Measurements from ENCODE around the gene IRS1.

The IRS1 gene

DNA sequence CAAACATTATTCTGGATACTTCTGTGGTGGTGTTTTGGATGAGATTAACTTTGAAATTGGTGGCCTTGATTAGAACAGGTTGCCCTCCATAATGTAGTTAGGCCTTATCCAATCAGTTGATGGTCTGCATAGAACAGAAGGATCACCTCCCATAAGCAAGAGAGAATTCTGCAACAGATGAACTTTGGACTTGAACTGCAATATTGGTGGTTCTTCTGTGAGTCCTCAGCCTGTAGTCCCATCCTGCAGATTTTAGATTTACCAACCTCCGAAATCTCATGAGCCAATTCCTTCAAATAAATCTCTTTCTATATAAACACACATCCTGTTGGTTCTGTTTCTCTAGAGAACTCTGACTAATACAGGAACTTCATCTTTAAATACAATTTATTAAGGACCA lies 81.9 kb downstream of the IRS1 start:
- no peak for DNase-seq

DNA sequence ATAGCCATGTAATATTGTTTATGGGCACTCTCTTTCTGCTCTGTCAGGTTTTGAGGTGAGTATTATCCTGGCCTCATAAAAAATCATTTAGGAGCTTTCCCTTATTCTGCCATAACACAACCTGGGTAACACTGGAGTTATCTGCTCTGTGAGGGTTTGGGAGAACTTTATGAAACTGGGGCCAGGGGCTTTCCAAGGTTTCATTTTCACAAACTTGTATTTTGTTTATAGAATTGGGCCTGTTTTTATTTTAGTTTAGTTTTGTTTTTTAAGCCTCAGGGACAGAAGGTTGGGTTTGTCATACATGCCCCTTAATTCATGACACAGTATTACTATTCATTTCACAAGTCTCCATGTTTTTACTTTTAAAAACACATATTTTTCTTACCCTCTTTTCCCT lies 83.5 kb downstream of the IRS1 start:
- DNase-seq = no peak

DNA sequence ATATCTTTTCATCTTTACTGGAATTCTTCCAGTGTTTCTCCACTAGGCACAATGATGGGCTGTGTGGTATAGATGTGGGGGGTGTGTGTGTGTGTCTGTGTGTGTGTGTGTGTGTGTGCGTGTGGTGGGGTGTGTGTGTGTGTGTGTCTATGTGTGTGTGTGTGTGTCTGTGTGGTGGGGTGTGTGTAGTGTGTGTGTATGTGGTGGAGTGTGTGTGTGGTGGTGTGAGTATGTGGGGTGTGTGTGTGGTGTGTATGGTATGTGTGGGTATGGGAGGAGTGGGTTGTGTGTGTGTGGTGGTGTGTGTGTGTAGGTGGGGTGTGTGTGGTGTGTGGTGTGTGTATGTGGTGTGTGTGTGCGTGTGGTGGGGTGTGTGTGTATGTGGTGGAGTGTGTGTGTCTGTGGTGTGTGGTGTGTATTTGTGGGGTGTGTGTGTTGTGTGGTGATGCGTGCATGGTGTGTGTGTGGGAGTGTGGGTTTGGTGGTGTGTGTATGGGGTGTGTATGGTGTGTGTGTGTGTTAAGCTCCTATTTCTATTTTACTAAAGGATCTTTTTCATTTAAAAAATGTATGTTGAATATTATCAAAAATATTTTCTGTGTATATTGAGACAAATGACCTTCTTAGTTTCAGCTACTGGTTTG lies 84.2 kb downstream of the IRS1 start:
- no peak for DNase-seq

DNA sequence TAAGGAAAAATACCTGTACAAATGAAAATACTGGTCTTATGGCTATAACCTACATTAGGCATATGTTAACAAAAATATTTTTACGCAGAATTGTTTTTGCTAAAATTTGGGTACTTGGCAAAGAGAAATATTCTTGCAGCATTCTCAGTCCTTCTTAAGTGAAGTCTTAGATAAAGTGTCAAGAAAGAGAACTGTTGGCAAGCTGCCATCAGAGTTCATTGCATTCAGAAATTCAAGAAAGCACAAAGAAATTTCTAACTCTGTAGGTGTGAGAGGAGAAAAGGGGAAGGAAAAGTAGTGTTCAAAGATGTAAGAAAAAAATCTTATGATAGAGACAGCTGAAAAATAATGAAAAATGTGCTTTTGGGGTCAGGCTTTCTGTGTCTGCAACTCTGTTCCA lies 86.7 kb downstream of the IRS1 start:
- no peak for DNase-seq

DNA sequence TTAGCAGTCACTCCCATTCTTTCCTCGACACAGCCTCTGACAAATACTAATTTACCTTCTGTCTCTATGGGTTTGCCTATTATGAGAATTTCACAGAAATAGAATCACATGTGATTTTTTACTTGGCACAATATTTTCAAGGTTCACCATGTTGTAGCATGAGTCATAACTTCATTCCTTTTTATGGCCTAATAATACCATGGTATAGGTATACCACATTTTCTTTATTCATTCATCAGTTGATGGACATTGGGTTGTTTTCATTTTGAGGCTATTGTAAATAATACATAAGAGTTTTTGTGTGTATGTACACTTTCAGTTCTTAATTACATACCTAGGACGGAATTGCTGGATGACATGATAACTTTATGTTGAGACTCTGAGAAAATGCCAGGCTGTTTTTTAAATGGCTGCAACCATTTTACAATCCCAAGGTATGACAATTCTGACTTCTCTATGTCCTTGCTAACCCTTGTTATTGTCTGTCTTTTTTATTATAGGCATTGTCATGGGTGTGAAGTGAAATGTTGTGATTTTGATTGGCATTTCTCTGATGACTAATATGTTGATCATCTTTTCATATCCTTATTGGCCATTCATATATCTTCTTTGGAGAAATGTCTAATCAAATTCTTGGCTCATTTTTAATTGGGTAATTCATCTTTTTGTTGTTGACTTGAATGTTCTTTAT lies 87.9 kb downstream of the IRS1 start:
- no peak for DNase-seq

DNA sequence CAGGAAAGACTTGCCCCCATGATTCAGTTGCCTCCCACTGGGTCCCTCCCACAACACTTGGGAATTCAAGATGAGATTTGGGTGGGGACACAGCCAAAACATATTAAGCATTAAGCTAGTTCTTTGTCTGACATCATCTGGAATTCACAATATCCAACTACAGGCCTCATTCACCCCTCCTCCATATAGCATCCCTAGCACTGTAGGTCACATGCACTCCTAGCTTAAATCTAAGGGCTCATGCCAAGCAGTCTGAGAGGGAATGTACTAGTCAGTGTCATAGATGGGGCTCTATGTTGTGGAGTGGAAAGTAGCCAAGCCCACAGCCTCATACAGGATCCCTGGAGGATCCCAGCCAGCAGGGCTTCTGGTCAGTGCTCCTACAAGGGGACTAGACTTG lies 92.1 kb downstream of the IRS1 start:
- no peak for DNase-seq

DNA sequence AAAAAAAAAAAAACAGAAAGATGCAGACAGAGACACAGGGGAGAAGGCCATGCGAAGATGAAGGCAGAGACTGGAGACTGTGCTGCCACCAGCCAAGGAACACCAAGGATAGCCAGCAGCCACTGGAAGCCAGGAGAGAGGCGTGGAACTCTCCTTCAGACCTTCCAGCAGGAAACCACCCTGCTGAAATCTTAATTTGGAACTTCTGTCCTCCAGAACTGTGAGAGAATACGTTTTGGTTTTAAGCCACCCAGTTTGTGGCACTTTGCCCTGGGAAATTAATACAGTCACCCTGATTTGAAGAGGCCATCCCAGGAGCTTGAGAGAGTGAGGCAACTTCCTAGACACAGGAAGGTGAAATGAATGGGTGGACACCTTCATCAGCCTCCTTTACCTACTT lies 93.7 kb downstream of the IRS1 start:
- DNase-seq = no peak

DNA sequence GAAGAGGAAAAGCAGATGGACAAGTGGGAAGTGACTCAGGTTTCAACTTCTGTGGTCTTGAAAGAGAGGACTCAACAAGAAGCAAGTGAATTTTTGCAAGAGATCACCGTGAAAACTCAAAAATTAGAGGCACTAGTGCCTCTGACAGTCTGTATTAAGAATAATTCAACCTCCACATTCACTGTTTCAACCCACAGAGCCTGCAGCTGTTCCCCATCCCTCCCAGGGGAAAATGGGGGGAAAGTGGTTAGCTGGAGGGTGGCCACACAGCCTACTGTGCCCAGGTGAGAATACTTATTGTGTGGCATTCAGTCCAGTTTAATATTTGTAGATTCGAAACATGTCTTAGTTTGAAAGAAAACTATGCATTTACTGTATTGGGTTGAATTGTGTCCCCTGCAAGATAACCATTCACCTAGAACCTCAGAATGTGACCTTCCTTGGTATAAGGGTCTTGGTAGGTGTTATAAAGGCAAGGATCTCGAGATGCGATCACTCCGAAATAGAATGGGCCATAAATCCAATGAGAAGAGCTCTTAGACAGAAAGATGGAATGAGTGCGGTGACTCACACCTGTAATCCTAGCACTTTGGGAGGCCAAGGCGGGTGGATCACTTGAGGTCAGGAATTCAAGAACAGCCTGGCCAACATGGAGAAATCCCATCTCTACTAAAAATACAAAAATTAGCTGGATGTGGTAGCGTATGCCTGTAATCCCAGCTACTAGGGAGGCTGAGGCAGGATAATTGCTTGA lies 94.3 kb downstream of the IRS1 start:
- DNase-seq = no peak

DNA sequence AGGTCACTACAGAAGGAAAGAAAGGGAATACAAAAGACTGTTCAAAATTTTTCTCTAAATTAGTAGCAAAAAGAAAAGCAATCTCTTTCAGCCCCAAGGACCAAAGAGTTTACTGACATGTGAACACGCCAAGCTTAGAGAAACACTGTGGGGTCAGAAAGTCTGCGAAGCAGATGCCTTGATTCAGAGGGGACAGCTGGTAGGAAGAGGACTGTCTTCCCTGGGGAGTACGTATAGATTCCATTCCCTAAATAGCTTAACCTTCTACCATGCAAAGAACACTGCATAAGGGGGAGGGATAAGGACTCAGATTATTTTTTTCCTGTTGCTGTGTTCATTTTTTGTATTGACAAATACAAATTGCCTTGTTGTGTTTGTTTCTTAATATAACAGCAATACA lies 96.1 kb downstream of the IRS1 start:
- DNase-seq = no peak

DNA sequence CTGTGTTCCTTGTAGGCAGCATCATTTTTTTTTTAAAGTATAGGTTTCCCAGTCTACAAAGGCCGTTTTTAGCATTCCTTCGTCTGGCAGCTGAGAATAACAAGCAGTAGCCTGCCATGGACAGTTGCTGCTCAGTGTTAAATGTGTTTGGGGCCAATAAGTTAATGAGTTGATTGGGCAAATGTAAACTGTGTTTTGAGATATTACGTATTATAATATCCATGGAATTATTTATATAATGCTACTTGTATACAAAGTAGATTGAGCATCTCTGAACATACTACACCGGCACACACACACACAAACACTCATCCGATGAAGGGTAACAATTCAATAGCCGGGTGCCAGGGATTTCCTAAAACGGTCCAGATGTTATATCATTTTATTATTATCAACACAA lies 97.2 kb downstream of the IRS1 start:
- no peak for DNase-seq

DNA sequence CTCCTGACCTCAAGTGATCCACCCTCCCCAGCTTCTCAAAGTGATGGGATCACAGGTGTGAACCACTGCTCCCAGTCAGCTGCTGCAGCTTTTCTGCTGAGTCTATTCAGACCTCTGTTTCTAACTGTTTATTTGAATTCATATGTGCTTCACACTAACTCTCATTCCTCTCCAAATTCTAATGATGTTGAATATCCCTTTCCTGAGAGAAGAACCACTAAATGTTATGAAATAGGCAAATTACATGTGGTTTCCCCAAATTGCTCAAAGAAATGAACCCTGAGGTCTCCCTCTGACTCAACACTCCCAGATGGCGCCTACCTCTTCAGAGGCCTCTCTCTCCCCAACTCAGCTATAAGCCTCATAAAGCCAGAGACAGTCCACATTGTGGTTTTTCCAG lies 98.6 kb downstream of the IRS1 start:
- DNase-seq = no peak

DNA sequence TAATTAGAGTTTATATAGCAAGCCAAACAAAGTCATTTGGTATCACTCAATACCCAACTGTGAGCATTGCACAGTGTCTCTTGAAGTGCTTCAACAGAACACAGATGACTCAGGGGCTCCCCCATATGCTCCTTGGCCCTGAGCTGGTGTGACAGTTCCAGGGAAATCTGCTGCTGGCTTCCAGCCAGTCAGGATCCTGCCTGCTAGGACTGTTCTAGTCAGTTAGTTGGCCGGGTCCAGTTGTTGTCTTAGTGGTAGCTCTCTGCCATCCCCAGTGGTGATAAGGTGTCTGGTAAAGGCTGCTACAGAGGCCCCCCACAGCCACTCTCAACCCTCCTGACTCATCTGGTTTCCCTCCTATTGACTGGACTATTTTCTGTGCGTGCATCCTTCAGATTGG lies 100.3 kb downstream of the IRS1 start:
- no peak for DNase-seq

DNA sequence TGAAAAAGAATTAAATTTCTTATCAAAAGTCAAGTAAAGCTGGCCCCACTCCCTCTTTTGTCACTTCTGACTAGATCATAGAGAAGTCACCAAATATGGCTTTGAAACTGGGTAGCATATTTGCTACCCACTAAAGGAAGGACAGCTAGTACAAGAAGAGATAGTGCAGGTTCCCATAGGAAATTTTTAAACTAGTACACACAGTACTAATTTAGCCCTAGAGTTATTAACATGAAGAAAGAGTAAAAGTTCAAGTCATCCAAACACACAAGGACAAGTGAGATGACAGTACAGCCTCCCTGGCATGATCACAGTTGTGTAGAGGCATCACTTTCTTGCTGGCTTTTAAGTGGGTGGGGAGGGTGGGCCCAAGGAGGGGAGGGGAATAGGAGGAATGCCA lies 100.9 kb downstream of the IRS1 start:
- DNase-seq = no peak

DNA sequence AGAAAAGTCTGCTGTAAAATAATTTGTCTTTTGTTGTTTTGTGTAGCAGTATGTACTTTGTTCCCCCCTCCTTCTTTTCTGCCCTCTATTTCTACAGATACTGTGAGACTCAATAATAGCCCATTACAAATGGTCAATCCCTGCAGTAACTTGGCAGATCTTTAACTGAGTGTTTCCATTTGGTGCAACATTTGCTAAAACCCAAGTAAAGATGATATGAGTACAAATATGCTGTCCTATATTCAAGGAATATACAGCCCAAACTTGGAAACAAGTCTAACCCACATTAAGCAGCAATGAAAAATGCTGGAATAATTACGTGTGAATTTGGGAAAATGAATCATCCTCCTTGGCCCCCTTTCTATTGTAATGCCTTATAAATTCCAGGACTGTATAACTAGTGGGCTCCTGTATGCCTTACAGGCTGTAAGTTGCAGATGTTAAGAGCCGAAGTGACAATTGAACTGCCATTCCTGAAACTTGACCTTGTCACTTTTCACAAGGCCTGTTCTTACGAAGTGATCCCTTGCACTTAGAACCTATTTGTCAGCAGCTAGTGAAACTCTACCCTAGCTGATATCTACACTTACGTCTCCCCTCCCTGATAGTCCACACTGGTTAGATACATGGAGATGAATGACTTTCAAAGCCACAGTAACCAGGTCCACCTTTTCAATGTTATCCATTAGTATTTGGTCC lies 104.9 kb downstream of the IRS1 start:
- DNase-seq = no peak

DNA sequence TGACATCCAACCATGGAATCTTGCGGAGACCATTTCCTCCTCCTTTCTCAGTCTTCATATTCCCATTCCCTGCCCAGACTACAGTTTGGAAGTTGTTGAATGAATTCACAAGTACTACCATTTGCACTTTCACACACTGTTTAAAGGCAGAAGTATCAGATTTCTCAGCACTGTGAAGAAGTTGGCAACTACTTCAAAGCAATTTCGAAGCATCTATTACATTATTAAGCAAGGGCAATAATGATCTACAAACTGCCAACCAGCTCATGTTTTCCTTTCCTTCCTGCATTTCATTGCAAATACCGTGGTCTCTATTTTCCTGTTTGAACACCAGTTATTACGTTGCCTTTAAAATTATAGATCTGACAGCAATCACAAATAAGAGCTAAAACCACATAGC lies 105.5 kb downstream of the IRS1 start:
- DNase-seq = no peak

DNA sequence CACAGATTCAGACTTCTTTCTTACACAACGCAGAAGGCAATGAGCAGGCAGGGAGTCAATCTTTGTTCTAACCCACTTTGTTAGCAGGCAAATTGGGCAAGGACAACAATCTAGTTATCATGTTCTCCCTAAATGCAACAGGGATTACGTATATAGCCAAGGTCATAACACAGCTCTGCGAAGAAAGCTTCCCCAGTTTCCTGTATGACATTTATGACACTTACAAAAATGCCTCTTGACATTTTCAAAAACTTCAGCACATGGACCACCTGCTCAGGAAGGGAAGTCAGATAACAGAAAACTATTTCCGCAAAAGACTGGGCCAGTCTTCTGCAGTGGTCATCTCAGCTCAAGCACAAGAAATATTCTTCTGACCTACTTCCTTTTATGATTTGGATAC lies 106.1 kb downstream of the IRS1 start:
- DNase-seq = no peak

DNA sequence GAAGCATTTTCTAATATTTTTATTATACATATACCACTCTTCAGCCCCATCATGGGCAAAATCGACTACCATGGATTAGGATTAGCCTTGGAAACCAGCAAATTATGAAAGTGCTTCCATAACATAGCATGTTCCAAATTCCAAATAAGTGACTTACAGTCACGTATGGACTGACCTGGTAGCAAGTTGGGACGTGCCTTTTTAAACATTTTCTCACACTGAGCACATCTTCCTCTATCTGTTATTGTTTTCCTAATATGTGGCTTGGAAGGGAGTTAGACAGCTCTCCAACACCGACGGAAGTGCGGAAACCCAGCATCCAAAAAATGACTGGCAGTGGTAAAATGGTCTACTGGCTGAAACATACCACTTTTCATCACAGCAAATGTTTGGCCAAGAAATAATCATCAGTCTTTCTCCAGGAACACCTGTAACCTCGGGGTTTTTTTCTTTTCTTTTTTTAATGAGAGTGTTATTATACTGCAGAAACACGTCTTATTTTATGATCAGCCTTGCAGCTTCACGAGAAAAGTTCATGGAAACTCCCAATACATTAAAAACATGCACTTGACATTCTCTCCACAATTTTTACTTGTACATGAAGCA lies 107.0 kb downstream of the IRS1 start:
- no peak for DNase-seq

DNA sequence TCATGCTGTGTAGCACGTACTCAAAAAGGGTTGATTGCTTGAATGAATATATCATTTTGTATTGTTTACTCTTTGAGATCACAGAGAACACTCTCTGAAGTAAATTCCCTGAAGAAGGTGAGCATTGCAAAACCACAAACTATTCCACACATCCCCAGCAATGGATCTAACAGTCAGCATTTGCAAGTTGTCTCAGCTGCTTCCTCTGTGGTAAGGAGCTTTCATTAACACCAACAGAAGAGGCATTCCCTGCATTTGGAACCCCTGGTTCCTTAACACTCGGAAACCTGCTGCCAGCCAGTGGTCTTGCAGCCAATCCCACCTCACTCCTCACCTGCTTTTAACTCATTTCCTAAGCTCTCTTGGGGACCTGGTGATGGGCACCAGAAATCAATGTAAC lies 108.4 kb downstream of the IRS1 start:
- no peak for DNase-seq

DNA sequence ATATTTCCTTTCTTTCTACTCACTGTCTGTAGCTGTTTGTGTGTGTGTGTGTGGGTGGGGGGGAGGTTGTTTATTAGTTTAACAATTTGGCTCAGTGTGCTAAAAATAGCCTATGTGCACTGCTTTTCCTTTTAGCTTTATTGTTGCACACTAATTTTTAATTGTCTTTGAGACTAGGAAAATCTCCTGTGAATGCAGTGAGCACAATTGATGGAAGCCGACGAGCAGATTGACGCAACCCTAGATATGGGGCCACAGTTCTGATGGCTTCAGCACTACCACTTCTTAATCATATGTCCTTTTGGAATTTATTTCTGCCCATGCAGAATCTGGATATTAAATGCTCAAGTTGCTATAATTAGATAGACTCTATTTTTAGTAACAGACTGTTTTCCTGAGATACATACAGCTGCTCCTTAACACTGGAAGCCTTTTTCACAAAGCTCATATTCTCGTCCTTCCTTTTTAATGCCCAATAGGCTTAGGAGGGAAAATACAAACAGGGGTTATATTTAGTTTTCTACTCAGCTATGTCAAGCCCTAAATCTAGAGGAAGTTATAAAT lies 109.1 kb downstream of the IRS1 start:
- no peak for DNase-seq

DNA sequence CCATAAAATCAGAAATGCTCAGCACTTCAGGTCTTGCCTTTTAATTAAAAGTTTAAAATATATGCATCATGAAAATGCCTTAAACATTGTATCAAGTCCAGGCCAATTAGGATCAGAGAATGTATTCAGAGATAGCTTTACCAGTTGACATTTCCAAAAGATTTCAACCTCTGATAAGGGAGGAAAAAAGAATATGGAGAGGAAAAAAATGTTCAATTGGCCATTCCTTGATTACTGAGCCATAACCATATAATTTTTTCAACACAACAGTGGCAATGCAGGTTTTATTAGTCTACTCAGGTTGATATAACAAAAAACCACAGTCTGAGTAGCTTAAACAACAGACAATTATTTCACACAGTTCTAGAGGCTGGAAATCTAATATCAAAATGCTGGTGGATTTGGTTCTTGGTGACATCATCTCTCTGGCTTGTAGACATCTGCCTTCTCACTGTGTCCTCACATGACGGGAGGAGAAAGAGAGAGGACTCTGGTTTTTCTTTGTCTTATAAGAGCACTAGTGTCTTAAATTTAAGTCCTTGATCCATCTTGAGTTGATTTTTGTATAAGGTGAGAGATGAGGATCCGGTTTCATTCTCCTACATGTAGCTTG lies 111.9 kb downstream of the IRS1 start:
- no peak for DNase-seq

DNA sequence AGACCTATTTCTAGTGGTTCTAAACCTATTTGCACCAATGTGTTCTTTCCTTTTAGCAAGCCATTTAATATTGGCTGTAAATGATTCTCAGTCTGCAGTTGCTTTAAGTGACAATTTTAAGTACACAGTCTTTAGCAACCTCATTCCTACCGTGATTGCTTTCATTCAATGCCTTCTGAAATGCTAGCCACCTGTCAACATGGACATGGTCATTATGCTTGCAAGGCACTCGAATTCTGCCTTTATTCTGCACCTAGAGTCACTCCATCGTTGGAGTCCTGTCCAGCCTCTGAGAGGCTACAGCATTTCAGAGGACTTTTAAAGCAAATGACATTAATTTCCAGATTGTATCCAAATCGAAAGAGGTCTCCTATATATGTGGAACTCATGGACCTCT lies 115.1 kb downstream of the IRS1 start:
- no peak for DNase-seq

DNA sequence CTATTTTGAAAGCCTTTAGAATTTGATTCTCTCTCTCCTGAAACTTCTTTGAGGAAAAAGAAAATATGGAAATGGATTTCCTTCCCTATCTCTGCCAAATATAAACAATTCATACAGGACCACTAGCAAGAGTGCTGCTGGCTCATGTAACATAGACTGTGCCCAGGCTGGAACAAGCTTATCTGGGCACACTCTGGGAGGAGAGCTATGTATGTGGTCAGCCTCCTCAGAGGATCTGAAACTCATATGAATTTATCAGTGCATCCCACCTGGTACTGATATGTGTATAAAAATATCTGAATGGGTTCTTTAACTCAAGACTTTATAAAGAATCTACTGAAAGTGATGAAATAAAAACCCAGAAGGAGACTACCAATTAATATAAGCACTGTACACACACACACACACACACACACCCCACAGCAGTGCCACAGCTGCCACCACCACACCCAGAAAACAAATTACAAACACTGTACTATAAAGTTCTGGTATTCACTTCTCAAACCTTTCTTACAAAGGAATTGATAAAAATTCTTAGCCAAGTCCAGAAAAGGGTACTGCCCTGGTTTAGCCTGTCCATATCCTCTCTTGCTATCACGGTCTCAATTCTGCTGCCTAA lies 115.6 kb downstream of the IRS1 start:
- DNase-seq = no peak
